HCT116 (cell line): Measurements from ENCODE around the gene EFNB2. TPM values are rescaled to one million over a fixed set of nuclear protein-coding genes. Genes with fewer than 3 reads are reported as not detected.

Source experiments
- ATAC-seq: fragments of 200-7000 bp; cut with Tn5 transposase; 2 replicates; pipeline ENCODE4 v1.9.1; 2020; ENCODE audit warnings: mild to moderate bottlenecking, moderate library complexity
- BruUV-seq: library from RNA; stranded (reverse); fragments of 400-500 nt; replicated peaks from 2 replicates; lab custom pipeline; 2021; lab: Mats Ljungman, UMichigan
- CTCF ChIA-PET: fragments of 300-600 bp; sonication (Branson Sonifier 250); formaldehyde crosslinking; loops from one replicate; lab custom pipeline; 2021; ENCODE audit warnings: antibody characterized with exemption; lab: Charles Lee
- POLR2A ChIA-PET: fragments of 300-600, 350-600 bp; sonication (Branson Sonifier 250); formaldehyde crosslinking; loops from one replicate; lab custom pipeline; 2021; ENCODE audit warnings: antibody characterized with exemption; lab: Charles Lee
- RAD21 ChIA-PET, 2 experiments: fragments of 300-600 bp; sonication (Branson Sonifier 250); formaldehyde crosslinking; loops; one replicate each; lab custom pipeline; 2023; ENCODE audit warnings: low total read pairs in 2 of 2; ENCODE audit not compliant: uncharacterized antibody in 2 of 2, unreplicated experiment in 2 of 2, low non-redundant PET in 1 of 2; lab: Charles Lee
- DNase-seq: peaks from one replicate; pipeline ENCODE4 v3.0.0-alpha.2; 2010; ENCODE audit warnings: low read depth, low spot score
- H2AFZ ChIP-seq: fragments of 200-600 bp; shearing (Covaris generic), sonication (generic); 2 replicates; pipeline ENCODE4 v1.6.1; 2017; ENCODE audit warnings: low read depth, mixed run types, mixed read lengths, antibody characterized with exemption, low read length; ENCODE audit not compliant: poor library complexity, severe bottlenecking
- H3K27ac ChIP-seq: 2 replicates; pipeline ENCODE4 v1.5.1; 2012; ENCODE audit warnings: low read depth, low read length
- H3K27me3 ChIP-seq: fragments of 200-600 bp; sonication (generic); 2 replicates; pipeline ENCODE4 v1.6.1; 2016; ENCODE audit warnings: mixed run types, low read length, mixed read lengths; ENCODE audit not compliant: insufficient read depth
- H3K36me3 ChIP-seq, 2 experiments: fragments of 200-500 bp in 1 of 2; fragments of 200-600 bp in 1 of 2; sonication (Bioruptor generic) in 1 of 2; sonication (generic) in 1 of 2; 2 replicates each; pipeline versions ENCODE4 v1.5.1 to v1.6.1; 2014 to 2016; ENCODE audit warnings: low read length in 2 of 2, inconsistent platforms in 1 of 2, mixed read lengths in 1 of 2, mixed run types in 1 of 2; ENCODE audit not compliant: insufficient read depth in 2 of 2, control insufficient read depth in 1 of 2
- H3K4me1 ChIP-seq, 2 experiments: fragments of 200-600 bp in 1 of 2; sonication (generic) in 1 of 2; 2 replicates each; pipeline versions ENCODE4 v1.5.1 to v1.6.1; 2012 to 2017; ENCODE audit warnings: low read length in 2 of 2, inconsistent platforms in 1 of 2, mild to moderate bottlenecking in 1 of 2, mixed read lengths in 1 of 2, mixed run types in 1 of 2, moderate library complexity in 1 of 2; ENCODE audit not compliant: insufficient read depth in 2 of 2, control insufficient read depth in 1 of 2
- H3K4me2 ChIP-seq: fragments of 200-600 bp; sonication (generic); 2 replicates; pipeline ENCODE4 v1.6.1; 2017; ENCODE audit warnings: mixed run types, low read length, mixed read lengths
- H3K4me3 ChIP-seq, 2 experiments: fragments of 200-600 bp in 1 of 2; sonication (generic) in 1 of 2; replicated peaks in 1 of 2; 2 replicates each; pipeline ENCODE4 v1.5.1; 2011 to 2016; ENCODE audit warnings: low read length in 2 of 2, control low read depth in 1 of 2, low read depth in 1 of 2, mild to moderate bottlenecking in 1 of 2, mixed read lengths in 1 of 2, mixed run types in 1 of 2
- H3K79me2 ChIP-seq: fragments of 200-600 bp; sonication (generic); 2 replicates; pipeline ENCODE4 v1.6.1; 2017; ENCODE audit warnings: mild to moderate bottlenecking, mixed run types, low read length, moderate library complexity, mixed read lengths; ENCODE audit not compliant: insufficient read depth
- H3K9ac ChIP-seq: fragments of 200-600 bp; sonication (generic); 2 replicates; pipeline ENCODE4 v1.6.1; 2016; ENCODE audit warnings: low read length, mixed read lengths
- H3K9me2 ChIP-seq: fragments of 200-600 bp; sonication (generic), shearing (Covaris generic); 2 replicates; pipeline ENCODE4 v1.6.1; 2017; ENCODE audit warnings: mixed run types, mild to moderate bottlenecking, moderate library complexity; ENCODE audit not compliant: insufficient read depth
- H3K9me3 ChIP-seq, 2 experiments: fragments of 200-500 bp in 1 of 2; fragments of 200-600 bp in 1 of 2; sonication (Bioruptor generic) in 1 of 2; sonication (generic) in 1 of 2; 2 replicates each; pipeline ENCODE4 v1.6.1; 2014 to 2017; ENCODE audit warnings: low read length in 2 of 2, mixed read lengths in 2 of 2, inconsistent platforms in 1 of 2, low read depth in 1 of 2, mild to moderate bottlenecking in 1 of 2, mixed run types in 1 of 2, moderate library complexity in 1 of 2; ENCODE audit not compliant: control insufficient read depth in 1 of 2, insufficient read depth in 1 of 2
- H4K20me1 ChIP-seq: fragments of 200-600 bp; sonication (generic), shearing (Covaris generic); 2 replicates; pipeline ENCODE4 v1.6.1; 2017; ENCODE audit warnings: mixed run types, mild to moderate bottlenecking, moderate library complexity; ENCODE audit not compliant: insufficient read depth
- CBX3 ChIP-seq: IDR thresholded peaks from 2 replicates; pipeline ENCODE4 v1.6.1; 2012; ENCODE audit warnings: low read depth
- CEBPB ChIP-seq: IDR thresholded peaks from 2 replicates; pipeline ENCODE4 v1.6.1; 2012; ENCODE audit warnings: low read depth
- CTCF ChIP-seq, 3 experiments: fragments of 200-600 bp in 1 of 3; sonication (generic) in 1 of 3; IDR thresholded peaks in 2 of 3; conservative IDR thresholded peaks in 1 of 3; 2 replicates each; pipeline ENCODE4 v1.5.1; 2012 to 2017; ENCODE audit warnings: low read depth in 2 of 3, low read length in 2 of 3, antibody characterized with exemption in 1 of 3, borderline replicate concordance in 1 of 3, control low read depth in 1 of 3, mild to moderate bottlenecking in 1 of 3, mixed read lengths in 1 of 3, mixed run types in 1 of 3, moderate library complexity in 1 of 3; ENCODE audit not compliant: insufficient read depth in 1 of 3
- ELF1 ChIP-seq: IDR thresholded peaks from 2 replicates; pipeline ENCODE4 v1.6.1; 2012; ENCODE audit warnings: low read depth, borderline replicate concordance
- EZH2 ChIP-seq: fragments of 200-600 bp; sonication (generic); IDR thresholded peaks from 2 replicates; pipeline ENCODE4 v1.6.1; 2017; ENCODE audit warnings: antibody characterized with exemption, mixed run types
- FOSL1 ChIP-seq: IDR thresholded peaks from 2 replicates; pipeline ENCODE4 v1.6.1; 2012; ENCODE audit warnings: low read depth
- JUND ChIP-seq: IDR thresholded peaks from 2 replicates; pipeline ENCODE4 v1.6.1; 2012
- MAX ChIP-seq: IDR thresholded peaks from 2 replicates; pipeline ENCODE4 v1.6.1; 2012
- POLR2AphosphoS5 ChIP-seq: IDR thresholded peaks from 2 replicates; pipeline ENCODE4 v1.6.1; 2011; ENCODE audit warnings: mild to moderate bottlenecking, low read depth, low read length, moderate library complexity
- RAD21 ChIP-seq: IDR thresholded peaks from 2 replicates; pipeline ENCODE4 v1.6.1; 2012; ENCODE audit warnings: low read depth, mild to moderate bottlenecking
- SP1 ChIP-seq: IDR thresholded peaks from 2 replicates; pipeline ENCODE4 v1.6.1; 2012; ENCODE audit warnings: low read depth
- YY1 ChIP-seq: IDR thresholded peaks from 2 replicates; pipeline ENCODE4 v1.6.1; 2011; ENCODE audit warnings: low read length, low read depth, moderate library complexity, mild to moderate bottlenecking; ENCODE audit not compliant: insufficient replicate concordance; ENCODE audit errors: extremely low read depth
- ZBTB33 ChIP-seq: IDR thresholded peaks from 2 replicates; pipeline ENCODE4 v1.6.1; 2011; ENCODE audit warnings: mild to moderate bottlenecking, low read length, moderate library complexity; ENCODE audit not compliant: insufficient replicate concordance; ENCODE audit errors: extremely low read depth
- ZFX ChIP-seq: fragments of 450-650 bp; IDR thresholded peaks from 2 replicates; pipeline ENCODE4 v1.6.1; 2017
- intact Hi-C: fragments of 100-400 bp; cut with micrococcal nuclease; formaldehyde crosslinking; loops from 2 replicates; pipeline ENCODE4 v1.10.0; 2022
- total RNA-seq: library from RNA; stranded (reverse); gene quantifications from one replicate; pipeline ENCODE4 v1.2.1, GENCODE V29; 2021; ENCODE audit not compliant: unreplicated experiment
- TF ChIP-seq, protein P1 (sequence below): IDR thresholded peaks from 2 replicates; pipeline ENCODE4 v1.6.1; 2012; ENCODE audit warnings: low read depth

The EFNB2 gene
- total RNA-seq, 1 experiment from 2014 or later: 30.9 TPM

- TF ChIP-seq RAD21: no peak
- no peak for TF ChIP-seq ZFX
- TF ChIP-seq ELF1: no peak
- no peak for TF ChIP-seq POLR2AphosphoS5
- TF ChIP-seq, protein P1, sequence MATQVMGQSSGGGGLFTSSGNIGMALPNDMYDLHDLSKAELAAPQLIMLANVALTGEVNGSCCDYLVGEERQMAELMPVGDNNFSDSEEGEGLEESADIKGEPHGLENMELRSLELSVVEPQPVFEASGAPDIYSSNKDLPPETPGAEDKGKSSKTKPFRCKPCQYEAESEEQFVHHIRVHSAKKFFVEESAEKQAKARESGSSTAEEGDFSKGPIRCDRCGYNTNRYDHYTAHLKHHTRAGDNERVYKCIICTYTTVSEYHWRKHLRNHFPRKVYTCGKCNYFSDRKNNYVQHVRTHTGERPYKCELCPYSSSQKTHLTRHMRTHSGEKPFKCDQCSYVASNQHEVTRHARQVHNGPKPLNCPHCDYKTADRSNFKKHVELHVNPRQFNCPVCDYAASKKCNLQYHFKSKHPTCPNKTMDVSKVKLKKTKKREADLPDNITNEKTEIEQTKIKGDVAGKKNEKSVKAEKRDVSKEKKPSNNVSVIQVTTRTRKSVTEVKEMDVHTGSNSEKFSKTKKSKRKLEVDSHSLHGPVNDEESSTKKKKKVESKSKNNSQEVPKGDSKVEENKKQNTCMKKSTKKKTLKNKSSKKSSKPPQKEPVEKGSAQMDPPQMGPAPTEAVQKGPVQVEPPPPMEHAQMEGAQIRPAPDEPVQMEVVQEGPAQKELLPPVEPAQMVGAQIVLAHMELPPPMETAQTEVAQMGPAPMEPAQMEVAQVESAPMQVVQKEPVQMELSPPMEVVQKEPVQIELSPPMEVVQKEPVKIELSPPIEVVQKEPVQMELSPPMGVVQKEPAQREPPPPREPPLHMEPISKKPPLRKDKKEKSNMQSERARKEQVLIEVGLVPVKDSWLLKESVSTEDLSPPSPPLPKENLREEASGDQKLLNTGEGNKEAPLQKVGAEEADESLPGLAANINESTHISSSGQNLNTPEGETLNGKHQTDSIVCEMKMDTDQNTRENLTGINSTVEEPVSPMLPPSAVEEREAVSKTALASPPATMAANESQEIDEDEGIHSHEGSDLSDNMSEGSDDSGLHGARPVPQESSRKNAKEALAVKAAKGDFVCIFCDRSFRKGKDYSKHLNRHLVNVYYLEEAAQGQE: no peak
- no peak for TF ChIP-seq FOSL1
- TF ChIP-seq JUND: no peak
- TF ChIP-seq CBX3: no peak
- TF ChIP-seq CEBPB: no peak
- no peak for TF ChIP-seq SP1
- TF ChIP-seq ZBTB33: no peak
- no peak for TF ChIP-seq YY1
- no peak for TF ChIP-seq EZH2
- TF ChIP-seq CTCF (IDR thresholded peaks at IDR 0.05 in 2 of 3, conservative IDR thresholded peaks at IDR 0.05 in 1 of 3; ENCODE audit: borderline replicate concordance in 1 of 3, insufficient read depth in 1 of 3, low read depth in 2 of 3, low read length in 2 of 3): no peak
- TF ChIP-seq MAX: no peak
- DNase-seq: no peak
- ChIA-PET RAD21 (interaction anchor here in 1 of 2 experiments (1.4 kb wide), 1 partner anchor 178 kb away, joined by 3 read pairs; no protein-coding TSS in a partner anchor), POLR2A (interaction anchor here (1.8 kb wide), 1 partner anchor 9 kb away, joined by 5 read pairs; the partner anchor contains the start of gene EFNB2), CTCF (no interaction called here)
- Histone ChIP-seq H3K27me3 (no peaks in the 10 kb centered on the region), H2AFZ (no peak overlapping the region), H3K4me2 (no peak overlapping the region), H3K4me1 (peaks cover 11 to 21% of the 10 kb centered on the region in 2 experiments; a peak in 3 of 4 replicates), H3K4me3 (no peak overlapping the region), H3K27ac (no peak overlapping the region), H3K9me3 (no peaks in the 10 kb centered on the region), H4K20me1 (peaks cover 9% of the 10 kb centered on the region; the same call in 1 of the 2 replicates), H3K9ac (no peak overlapping the region), H3K36me3 (peaks cover 0 to 3% of the 10 kb centered on the region in 2 experiments; a peak in 2 of 4 replicates), H3K79me2 (peaks cover 100% of the 10 kb centered on the region), H3K9me2 (no peaks in the 10 kb centered on the region)
- ATAC-seq: no peak
- BruUV-seq: no TSS peak
- intact Hi-C loops: no loop called here
Measured at GRCh38 chr13:106526738-106527444, 8.6 kb downstream of the EFNB2 start.
